T-cell (primary cell): Measurements from ENCODE around the gene SOWAHA. TPM values are rescaled to one million over a fixed set of nuclear protein-coding genes. Genes with fewer than 3 reads are reported as not detected.

Experiments
- ATAC-seq, 4 experiments: fragments of 200-7000 bp in 3 of 4; fragments of 150-1000 bp in 1 of 4; cut with Tn5 transposase; replicated peaks in 1 of 4; 1 replicate in 3 of 4; 2 replicates in 1 of 4; pipeline ENCODE4 v1.10.0; 2021; ENCODE audit warnings: moderate library complexity in 3 of 4, mild to moderate bottlenecking in 2 of 4, moderate number of reproducible peaks in 1 of 4
- CTCF ChIA-PET, 2 donors: fragments of 300-600 bp; sonication (Branson Sonifier 250); formaldehyde crosslinking; loops; one replicate each; lab custom pipeline; 2022; ENCODE audit warnings: antibody characterized with exemption in 2 of 2; lab: Charles Lee
- POLR2A ChIA-PET, 2 donors: fragments of 300-600 bp; sonication (Branson Sonifier 250); formaldehyde crosslinking; loops; one replicate each; lab custom pipeline; 2022; ENCODE audit warnings: antibody characterized with exemption in 2 of 2; lab: Charles Lee
- DNase-seq, 35 experiments: peaks; one replicate each; pipeline versions ENCODE4 v3.0.0 to v3.0.0-alpha.2; 2013 to 2023
- H3K27ac ChIP-seq: one replicate; pipeline ENCODE4 v1.5.1; 2013; ENCODE audit warnings: low read length
- H3K27me3 ChIP-seq, 2 experiments: replicated peaks in 1 of 2; 1 replicate in 1 of 2; 2 replicates in 1 of 2; pipeline versions ENCODE4 v1.6.1 to v1.7.0; 2013; ENCODE audit warnings: low read length in 1 of 2, mixed read lengths in 1 of 2; ENCODE audit not compliant: control insufficient read depth in 2 of 2, insufficient read depth in 2 of 2; ENCODE audit errors: extremely low read depth in 1 of 2
- H3K36me3 ChIP-seq, 2 donors: 1 replicate in 1 of 2; 2 replicates in 1 of 2; pipeline versions ENCODE4 v1.6.1 to v1.7.0; 2013; ENCODE audit warnings: low read length in 1 of 2; ENCODE audit not compliant: control insufficient read depth in 2 of 2, insufficient read depth in 1 of 2; ENCODE audit errors: extremely low read depth in 1 of 2
- H3K4me1 ChIP-seq, 2 experiments: 1 replicate in 1 of 2; 2 replicates in 1 of 2; pipeline versions ENCODE4 v1.6.1 to v1.7.0; 2013; ENCODE audit warnings: low read length in 2 of 2, mixed read lengths in 1 of 2; ENCODE audit not compliant: insufficient read depth in 2 of 2, control insufficient read depth in 1 of 2; ENCODE audit errors: extremely low read depth in 1 of 2
- H3K4me3 ChIP-seq, 2 donors: 1 replicate in 1 of 2; 2 replicates in 1 of 2; pipeline versions ENCODE4 v1.5.1 to v1.7.0; 2013; ENCODE audit warnings: mild to moderate bottlenecking in 2 of 2, low read length in 1 of 2, moderate library complexity in 1 of 2; ENCODE audit not compliant: control insufficient read depth in 1 of 2; ENCODE audit errors: extremely low read depth in 1 of 2
- H3K9me3 ChIP-seq: 2 replicates; pipeline ENCODE4 v1.7.0; 2013
- H3K27ac Mint-ChIP-seq, 2 donors: one replicate each; pipeline ENCODE4 v1.8.0; 2020 to 2021; ENCODE audit warnings: mild to moderate bottlenecking in 2 of 2, mixed read lengths in 2 of 2
- H3K27me3 Mint-ChIP-seq, 2 donors: one replicate each; pipeline ENCODE4 v1.8.0; 2021 to 2022; ENCODE audit warnings: mixed read lengths in 2 of 2
- H3K36me3 Mint-ChIP-seq: one replicate; pipeline ENCODE4 v1.8.0; 2021; ENCODE audit warnings: mixed read lengths
- H3K4me1 Mint-ChIP-seq, 3 donors: one replicate each; pipeline ENCODE4 v1.8.0; 2020 to 2022; ENCODE audit warnings: mixed read lengths in 3 of 3, mild to moderate bottlenecking in 1 of 3
- H3K4me3 Mint-ChIP-seq, 3 donors: one replicate each; pipeline ENCODE4 v1.8.0; 2020 to 2022; ENCODE audit warnings: mild to moderate bottlenecking in 3 of 3, mixed read lengths in 3 of 3, moderate library complexity in 3 of 3
- H3K9me3 Mint-ChIP-seq, 3 donors: one replicate each; pipeline ENCODE4 v1.8.0; 2020 to 2022; ENCODE audit warnings: mixed read lengths in 3 of 3
- WGBS: methylation state at CpG from one replicate; pipeline ENCODE4 v1.1.5; 2013; ENCODE audit warnings: missing lambda C conversion rate; ENCODE audit not compliant: insufficient coverage; 5-methylcytosine and 5-hydroxymethylcytosine counted together
- total RNA-seq, 35 experiments: library from RNA in 6 of 35; stranded (reverse) in 6 of 35; fragments of 120-200 nt in 1 of 35; gene quantifications; one replicate each; pipeline versions ENCODE4 v1.2.1 to v1.2.4 and lab custom pipeline; 2013 to 2026

Gene SOWAHA
- not detected for total RNA-seq
- not detected for total RNA-seq (2013)
- total RNA-seq (lab: John Stamatoyannopoulos, UW), result 0 to 0.23 (median 0.04) reads per million in 29 experiments

DNA sequence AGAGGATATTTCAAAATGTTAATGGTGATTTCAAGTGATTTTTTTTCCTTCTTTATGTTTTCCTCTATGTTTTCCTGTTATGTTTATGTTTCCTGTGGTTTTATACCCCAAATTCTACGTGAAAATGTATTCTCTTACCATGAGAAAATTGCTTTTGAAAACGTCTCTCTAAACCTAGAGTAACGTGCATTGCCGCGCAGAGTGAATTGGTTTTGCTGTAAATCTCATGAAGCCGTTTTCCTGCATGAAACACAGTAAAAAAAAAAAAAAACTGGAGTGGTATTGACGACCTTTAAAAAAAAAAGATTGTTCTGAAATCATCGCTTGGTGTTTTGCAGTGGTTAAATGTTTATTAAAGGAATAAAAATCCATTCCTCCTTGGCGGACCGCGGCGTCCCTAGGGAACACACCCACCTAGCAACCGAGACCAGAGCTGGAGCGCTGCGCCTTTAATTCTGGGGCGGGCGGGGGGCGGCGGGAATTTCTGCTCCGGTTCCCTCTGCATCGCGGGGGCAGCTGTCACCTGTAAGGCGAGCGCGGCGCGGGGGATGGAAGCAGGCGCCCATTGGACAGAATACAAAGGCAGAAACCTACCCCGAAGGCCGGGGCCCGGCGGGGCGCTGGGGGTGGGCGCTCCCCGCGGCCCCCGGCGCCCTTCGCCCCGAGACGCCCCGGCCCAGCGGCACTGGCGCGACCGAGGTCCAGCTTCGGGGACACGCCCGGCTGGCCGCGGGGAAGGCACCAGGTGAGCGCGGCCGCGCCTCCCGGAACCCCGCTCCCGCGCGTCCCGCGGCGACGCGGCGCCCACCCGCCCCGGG lies at the start of gene SOWAHA:
TSS of gene SOWAHA (plus strand) at position 522 of the 818 bp plus-strand sequence. CDS start 320 bp downstream, outside the sequence.
- Mint-ChIP-seq H3K27ac (peak within 1 kb of the TSS in 1 of 2 donors; percentile 19), H3K27me3 (peaks cover 44 to 53% of the 10 kb centered on the region in 2 donors), H3K36me3 (no peaks in the 10 kb centered on the region), H3K9me3 (no peaks in the 10 kb centered on the region), H3K4me1 (peaks cover 10 to 13% (median 10%) of the 10 kb centered on the region in 3 donors), H3K4me3 (peak within 1 kb of the TSS; percentile 74 to 80 (median 77))
- ChIA-PET POLR2A (interaction anchor here in 1 of 2 donors (0.7 kb wide), 2 partner anchors 36 to 41 kb away, joined by 4 to 9 read pairs; no protein-coding TSS in a partner anchor), CTCF (interaction anchor here in 1 of 2 donors (0.6 to 1.3 kb wide), 2 partner anchors 16 to 141 kb away, joined by 4 read pairs; no protein-coding TSS in a partner anchor)
- H3K4me1 ChIP-seq, result peaks cover 2 to 10% of the 10 kb centered on the region in 2 experiments
- WGBS, result 2% methylated on average over 55 of the region's 68 CpGs
- peak within 1 kb of the TSS; percentile 19 to 66 for H3K4me3 ChIP-seq
- H3K27me3 ChIP-seq, result peaks cover 8 to 32% of the 10 kb centered on the region in 2 experiments
- no peak for DNase-seq
- H3K9me3 ChIP-seq, result no peaks in the 10 kb centered on the region
- no peak within 1 kb of the TSS for H3K27ac ChIP-seq
- no peaks in the 10 kb centered on the region for H3K36me3 ChIP-seq
- ATAC-seq, result peak; percentile 26 to 37 (median 32)

DNA sequence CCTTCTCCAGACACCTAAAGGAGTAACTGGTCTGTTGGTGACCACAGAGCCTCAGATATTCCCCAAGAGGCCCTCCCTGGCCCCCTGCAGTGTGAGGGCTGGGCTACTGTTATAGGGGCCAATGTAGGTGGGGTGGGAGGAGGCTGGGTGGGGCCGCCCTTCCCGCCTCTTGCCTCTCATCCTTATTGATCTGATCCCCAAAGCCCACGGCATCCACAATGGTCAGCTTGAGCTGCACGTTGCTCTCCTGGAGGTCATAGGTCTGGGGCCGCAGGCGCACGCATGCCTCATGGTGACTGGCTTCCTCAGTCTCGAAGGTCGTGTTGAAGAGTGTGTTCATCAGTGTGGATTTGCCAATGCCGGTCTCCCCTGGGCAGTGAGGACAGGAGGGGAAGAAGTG lies 49.1 kb upstream of the SOWAHA start:
- H3K4me3 Mint-ChIP-seq, result no peak overlapping the region
- no peaks in the 10 kb centered on the region for H3K9me3 ChIP-seq
- no peak overlapping the region for H3K27ac Mint-ChIP-seq
- 97% methylated on average over 6 of the region's 10 CpGs for WGBS
- H3K36me3 ChIP-seq, result peaks cover 0 to 6% of the 10 kb centered on the region in 2 donors
- no peaks in the 10 kb centered on the region for H3K9me3 Mint-ChIP-seq
- H3K4me3 ChIP-seq, result no peak overlapping the region
- no peaks in the 10 kb centered on the region for H3K27me3 ChIP-seq
- ChIA-PET CTCF (interaction anchor here in 1 of 2 donors (1.2 kb wide), 1 partner anchor 12 kb away, joined by 3 read pairs; no protein-coding TSS in a partner anchor), POLR2A (no interaction called here)
- H3K36me3 Mint-ChIP-seq, result peaks cover 13% of the 10 kb centered on the region
- DNase-seq (no peak), ATAC-seq (no peak)
- no peak overlapping the region for H3K27ac ChIP-seq
- H3K27me3 Mint-ChIP-seq, result no peaks in the 10 kb centered on the region
- no peaks in the 10 kb centered on the region for H3K4me1 ChIP-seq
- no peaks in the 10 kb centered on the region for H3K4me1 Mint-ChIP-seq

DNA sequence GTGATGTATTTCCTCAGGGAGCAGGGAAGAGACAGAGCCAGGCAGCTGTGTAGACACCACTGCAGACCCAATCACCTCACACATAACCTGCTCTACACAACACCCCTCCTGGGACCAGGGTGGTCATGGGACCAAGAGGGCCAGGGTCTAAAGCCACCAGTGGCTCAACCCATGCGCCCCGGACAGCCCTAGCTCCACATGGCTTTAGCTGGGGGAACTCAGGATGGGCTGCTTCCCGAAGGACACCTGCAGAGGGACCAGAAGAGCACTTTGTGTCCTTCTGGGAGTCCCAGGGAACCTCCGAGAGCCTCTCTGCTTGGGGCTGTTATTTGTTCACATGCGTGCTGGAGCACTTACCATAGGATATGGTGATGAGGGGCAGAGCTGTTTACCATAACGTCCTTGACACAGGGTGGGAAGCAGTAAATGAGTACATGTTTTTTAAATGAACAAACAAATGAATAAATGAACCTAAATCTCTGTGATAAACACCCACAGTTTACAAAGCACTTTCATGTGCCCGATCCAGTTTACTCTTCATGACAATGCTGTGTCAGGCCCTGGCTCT lies 48.3 kb upstream of the SOWAHA start:
- Histone ChIP-seq H3K4me3 (no peak overlapping the region), H3K9me3 (no peaks in the 10 kb centered on the region), H3K4me1 (no peaks in the 10 kb centered on the region), H3K27ac (no peak overlapping the region), H3K36me3 (peaks cover 0 to 1% of the 10 kb centered on the region in 2 donors), H3K27me3 (no peaks in the 10 kb centered on the region)
- DNase-seq, result no peak
- H3K4me1 Mint-ChIP-seq, result no peaks in the 10 kb centered on the region
- POLR2A ChIA-PET, result no interaction called here
- CTCF ChIA-PET, result no interaction called here
- ATAC-seq, result no peak
- peaks cover 13% of the 10 kb centered on the region for H3K36me3 Mint-ChIP-seq
- H3K27me3 Mint-ChIP-seq, result no peaks in the 10 kb centered on the region
- 96% methylated on average over 4 of the region's 7 CpGs for WGBS
- no peak overlapping the region for H3K4me3 Mint-ChIP-seq
- H3K27ac Mint-ChIP-seq, result no peak overlapping the region
- H3K9me3 Mint-ChIP-seq, result no peaks in the 10 kb centered on the region

DNA sequence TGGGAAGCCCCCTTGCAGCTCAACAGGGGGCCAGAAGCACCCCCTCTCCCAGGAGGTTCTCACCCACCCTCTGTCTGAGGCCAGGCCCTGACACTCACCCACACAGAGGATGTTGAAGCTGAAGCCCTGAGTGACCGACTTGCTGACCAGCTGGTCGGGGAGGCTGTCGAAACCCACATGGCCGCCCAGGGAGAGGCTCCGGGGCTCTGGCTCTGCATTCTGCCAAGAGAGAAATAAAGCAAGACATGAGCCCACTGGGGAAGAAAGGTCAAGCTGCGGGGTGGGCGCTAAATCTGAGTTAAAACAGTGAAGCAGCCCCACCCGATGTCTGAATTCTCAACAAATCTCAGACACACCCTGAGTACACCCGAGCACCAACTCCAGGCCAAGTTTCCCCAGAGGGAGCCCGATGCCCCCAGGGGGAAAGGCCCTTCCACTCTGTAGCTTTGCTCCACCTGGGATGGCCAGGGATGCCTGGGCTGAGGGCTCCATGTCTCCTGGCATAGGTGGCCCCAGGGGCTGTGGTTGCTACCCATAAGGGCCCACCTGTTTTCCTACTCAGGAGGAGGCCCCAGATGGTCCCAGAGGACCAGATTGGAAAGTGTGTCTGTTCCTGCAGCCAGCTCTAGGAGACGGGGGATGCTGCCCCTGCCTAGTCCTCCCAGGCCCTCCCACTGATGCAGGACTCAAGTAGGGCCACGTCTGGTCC lies 47.6 kb upstream of the SOWAHA start:
- Histone ChIP-seq H3K4me1 (no peaks in the 10 kb centered on the region), H3K9me3 (no peaks in the 10 kb centered on the region), H3K27me3 (no peaks in the 10 kb centered on the region), H3K36me3 (no peaks in the 10 kb centered on the region), H3K27ac (no peak overlapping the region), H3K4me3 (no peak overlapping the region)
- Mint-ChIP-seq H3K27ac (no peak overlapping the region), H3K36me3 (peaks cover 10% of the 10 kb centered on the region), H3K4me3 (no peak overlapping the region), H3K9me3 (no peaks in the 10 kb centered on the region), H3K27me3 (no peaks in the 10 kb centered on the region), H3K4me1 (no peaks in the 10 kb centered on the region)
- 94% methylated on average over 9 of the region's 12 CpGs for WGBS
- DNase-seq (no peak), ATAC-seq (no peak)
- POLR2A ChIA-PET, result no interaction called here
- CTCF ChIA-PET, result interaction anchor here in 1 of 2 donors (0.5 to 0.6 kb wide), 2 partner anchors 110 to 1973 kb away, joined by 6 to 9 read pairs; partner anchors contain the start of gene CAMLG

- Histone ChIP-seq H3K27ac (no peak overlapping the region), H3K36me3 (no peaks in the 10 kb centered on the region), H3K4me3 (no peak overlapping the region), H3K27me3 (no peaks in the 10 kb centered on the region), H3K4me1 (no peaks in the 10 kb centered on the region), H3K9me3 (no peaks in the 10 kb centered on the region)
- no peak for ATAC-seq
- Mint-ChIP-seq H3K4me3 (no peak overlapping the region), H3K36me3 (peaks cover 7% of the 10 kb centered on the region), H3K27ac (no peak overlapping the region), H3K4me1 (no peaks in the 10 kb centered on the region), H3K9me3 (no peaks in the 10 kb centered on the region), H3K27me3 (no peaks in the 10 kb centered on the region)
- ChIA-PET POLR2A (no interaction called here), CTCF (interaction anchor here in 1 of 2 donors (0.6 kb wide), 2 partner anchors 317 to 1972 kb away, joined by 3 to 6 read pairs; partner anchors contain the start of gene CAMLG)
- WGBS, result 87% methylated on average over 8 of the region's 14 CpGs
- no peak for DNase-seq
Measured at GRCh38 chr5:132766020-132766805, 46.9 kb upstream of the SOWAHA start.
